Testis (tissue), 3 donors: ENCODE data around the gene RHPN2. TPM values are rescaled to one million over a fixed set of nuclear protein-coding genes. Genes with fewer than 3 reads are reported as not detected.
"Not testable (repeated sequence)": the region's sequence is repeated elsewhere in the genome, so short reads cannot be mapped to it uniquely, and the experiment has no call there.

Experiments used
- DNase-seq: peaks from one replicate; pipeline ENCODE4 v3.0.0-alpha.2; 2019
- H3K27ac ChIP-seq, 2 donors: fragments of 200-600 bp; sonication (generic); one replicate each; pipeline ENCODE4 v1.5.1; 2019
- H3K27me3 ChIP-seq: fragments of 200-600 bp; sonication (generic); one replicate; pipeline ENCODE4 v1.5.1; 2019
- H3K36me3 ChIP-seq: fragments of 200-600 bp; sonication (generic); one replicate; pipeline ENCODE4 v1.5.1; 2017; ENCODE audit warnings: low read depth; ENCODE audit errors: missing control alignments
- H3K4me1 ChIP-seq: fragments of 200-600 bp; sonication (generic); one replicate; pipeline ENCODE4 v1.5.1; 2019
- H3K4me3 ChIP-seq, 2 donors: fragments of 200-600 bp; sonication (generic); one replicate each; pipeline ENCODE4 v1.5.1; 2017 to 2019
- H3K9me3 ChIP-seq: fragments of 200-600 bp; sonication (generic); one replicate; pipeline ENCODE4 v1.5.1; 2017
- CTCF ChIP-seq, 3 experiments: fragments of 450-650 bp in 2 of 3; fragments of 200-600 bp in 1 of 3; sonication (generic) in 1 of 3; IDR thresholded peaks; one replicate each; pipeline ENCODE4 v1.5.1; 2016 to 2019; ENCODE audit warnings: antibody characterized with exemption in 3 of 3, mild to moderate bottlenecking in 2 of 3, moderate library complexity in 1 of 3
- POLR2A ChIP-seq: fragments of 450-650 bp; IDR thresholded peaks from one replicate; pipeline ENCODE4 v1.6.1; 2017; ENCODE audit warnings: antibody characterized with exemption, mild to moderate bottlenecking, moderate library complexity
- WGBS, 2 donors: methylation state at CpG; one replicate each; pipeline ENCODE4 v1.1.5; 2018; 5-methylcytosine and 5-hydroxymethylcytosine counted together
- intact Hi-C: fragments of 100-400 bp; cut with DNase I; formaldehyde crosslinking; loops from one replicate; pipeline ENCODE4 v1.15.1; 2023; ENCODE audit warnings: low total_unique reads
- polyA plus RNA-seq: library from polyadenylated mRNA; stranded (reverse); fragments of 350-450 nt; fragmentation: Illumina TruSeq; extraction: RNeasy Lipid Tissue Mini Kit (QIAGEN cat#74804); gene quantifications from one replicate; pipeline ENCODE4 v1.2.3, GENCODE V29; 2014; ENCODE audit warnings: low read depth, low replicate concordance; ENCODE audit not compliant: insufficient read depth
- total RNA-seq, 2 donors: library from RNA; depleted of rRNA; stranded (reverse); fragments of >200 nt; gene quantifications; one replicate each; pipeline ENCODE4 v1.2.3, GENCODE V29; 2016

The RHPN2 gene
- total and polyA plus RNA-seq, 3 donors from 2014 or later: 3.5 to 8.1 (median 4.0) TPM

DNA sequence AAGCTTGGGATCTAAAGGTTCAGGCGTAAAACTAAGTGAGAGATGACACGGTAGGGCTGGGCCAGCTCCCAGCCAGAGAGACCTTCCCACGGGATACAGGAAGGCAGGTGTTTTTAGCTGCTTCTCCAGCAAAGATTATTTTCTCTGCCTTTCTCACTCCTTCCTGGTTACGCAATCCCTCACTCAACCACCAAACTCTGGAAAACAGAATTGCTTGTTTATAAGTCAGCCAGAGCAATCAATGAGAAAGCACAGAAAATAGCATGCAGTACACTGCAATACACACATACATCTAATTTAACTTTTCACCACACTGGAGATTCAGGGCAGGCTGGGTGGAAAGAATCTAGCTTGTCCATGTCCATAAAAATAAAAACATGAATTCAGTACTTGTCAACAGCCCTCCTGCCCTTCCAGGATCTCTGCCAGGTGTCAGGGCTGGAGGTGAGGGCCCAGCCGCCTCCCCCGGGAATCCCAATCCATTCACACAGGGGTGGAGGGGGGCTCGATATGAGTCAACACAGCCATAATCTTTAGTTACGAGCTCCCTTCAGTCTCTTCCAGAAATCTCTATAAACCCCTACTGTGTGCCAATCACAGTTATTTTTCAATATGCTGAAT, 12.2 kb downstream of the RHPN2 start:
- Histone ChIP-seq H3K27ac (no peak overlapping the region), H3K27me3 (no peaks in the 10 kb centered on the region), H3K4me1 (no peaks in the 10 kb centered on the region), H3K4me3 (no peak overlapping the region), H3K36me3 (no peaks in the 10 kb centered on the region), H3K9me3 (no peaks in the 10 kb centered on the region)
- 67 to 76% methylated on average over 8 of the region's 8 CpGs for WGBS, 2 donors
- DNase-seq: no peak
- TF ChIP-seq POLR2A (no peak), CTCF (IDR thresholded peaks at IDR 0.05) (no peak)
- intact Hi-C loops: no loop called here

DNA sequence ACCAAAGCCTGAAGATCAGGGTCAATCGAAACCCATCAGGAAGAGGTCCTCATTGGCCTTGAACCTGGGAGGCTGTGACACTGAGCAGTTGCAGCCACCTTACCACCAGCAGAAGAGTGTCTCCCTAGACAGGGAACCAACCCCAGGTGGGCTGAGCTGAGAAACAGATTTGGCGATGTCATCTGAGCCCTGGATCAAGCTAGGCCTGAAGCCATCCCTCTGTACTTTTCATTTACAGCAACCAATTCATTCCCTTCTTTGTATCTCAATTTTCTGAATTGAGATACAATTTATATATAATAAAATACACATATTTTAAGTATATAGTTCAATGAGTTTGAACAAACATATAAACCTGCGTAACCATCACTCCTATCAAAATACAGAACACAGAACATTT, 14.6 kb downstream of the RHPN2 start:
- H3K27me3 ChIP-seq: no peaks in the 10 kb centered on the region
- intact Hi-C loops: no loop called here
- DNase-seq: no peak
- H3K9me3 ChIP-seq: no peaks in the 10 kb centered on the region
- no peak overlapping the region for H3K4me3 ChIP-seq
- 89 to 98% methylated on average over 3 of the region's 3 CpGs for WGBS, 2 donors
- H3K36me3 ChIP-seq: no peaks in the 10 kb centered on the region
- H3K27ac ChIP-seq: no peak overlapping the region
- no peak for TF ChIP-seq POLR2A
- TF ChIP-seq CTCF (IDR thresholded peaks at IDR 0.05): no peak
- no peaks in the 10 kb centered on the region for H3K4me1 ChIP-seq

DNA sequence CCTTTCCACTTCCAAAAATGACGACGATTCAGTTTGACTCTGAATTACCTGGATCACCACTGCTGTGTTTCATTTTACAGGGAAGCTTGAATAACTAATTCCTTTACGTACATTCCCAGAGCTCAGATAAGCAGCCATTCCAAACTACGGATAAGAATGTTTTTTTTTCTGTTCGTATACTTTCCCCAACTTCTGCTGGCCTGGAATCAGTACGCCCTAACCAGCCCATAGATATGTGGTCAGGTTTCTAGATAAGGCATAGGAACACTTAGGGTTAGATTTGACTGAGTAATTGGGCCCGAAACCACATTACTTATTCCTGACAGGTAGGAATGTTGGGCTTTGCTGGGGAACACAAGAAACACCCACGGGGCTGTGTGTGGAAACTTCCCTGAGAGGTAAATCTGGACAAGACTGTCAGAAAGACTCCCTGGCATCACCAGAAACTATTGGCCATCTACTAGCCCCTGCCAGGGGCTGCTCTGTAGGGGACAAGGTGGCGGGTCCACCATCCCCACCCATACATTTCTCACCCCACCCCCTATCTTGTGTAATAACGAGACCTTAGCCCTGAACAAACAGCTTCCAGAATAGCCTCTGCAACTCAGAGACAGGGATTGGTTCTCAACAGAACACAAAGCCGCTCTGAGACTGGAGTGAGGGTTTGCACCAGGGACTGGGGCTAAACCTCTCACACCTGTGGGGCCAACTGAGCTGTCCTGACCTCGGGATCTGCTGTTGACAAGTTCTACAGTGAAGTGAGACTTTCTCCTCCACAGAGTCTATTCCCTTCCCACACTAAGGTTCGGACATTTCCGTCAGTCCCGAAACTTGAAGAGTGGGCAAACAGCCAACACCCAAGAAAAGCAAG, 15.6 kb downstream of the RHPN2 start:
- Histone ChIP-seq H3K9me3 (no peaks in the 10 kb centered on the region), H3K27me3 (no peaks in the 10 kb centered on the region), H3K36me3 (no peaks in the 10 kb centered on the region), H3K4me3 (no peak overlapping the region), H3K27ac (no peak overlapping the region), H3K4me1 (no peaks in the 10 kb centered on the region)
- intact Hi-C loops: no loop called here
- no peak for DNase-seq
- WGBS, 2 donors: 70 to 79% methylated on average over 15 of the region's 15 CpGs
- no peak for TF ChIP-seq CTCF (IDR thresholded peaks at IDR 0.05)
- TF ChIP-seq POLR2A: no peak

DNA sequence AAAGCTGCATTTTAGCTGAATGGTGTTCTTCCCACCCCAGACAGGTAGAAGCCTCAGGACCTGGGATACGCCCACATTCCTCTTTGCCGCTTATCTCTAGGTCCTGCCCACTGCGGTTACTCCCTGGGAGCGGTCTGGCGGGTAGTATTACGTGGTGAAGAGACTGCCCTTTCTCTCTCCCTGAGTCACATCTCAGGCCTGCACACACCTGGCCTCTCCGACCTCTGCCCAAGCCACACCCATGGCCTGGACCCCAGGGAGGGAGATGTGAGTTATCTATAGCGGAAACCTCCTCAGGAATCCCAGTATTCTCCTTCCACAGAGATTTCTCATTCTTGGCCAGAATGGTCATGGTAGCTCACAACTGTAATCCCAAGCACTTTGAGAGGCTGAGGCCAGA, 17.3 kb downstream of the RHPN2 start:
- Histone ChIP-seq H3K36me3 (no peaks in the 10 kb centered on the region), H3K27me3 (no peaks in the 10 kb centered on the region), H3K27ac (no peak overlapping the region), H3K4me3 (no peak overlapping the region), H3K9me3 (no peaks in the 10 kb centered on the region), H3K4me1 (no peaks in the 10 kb centered on the region)
- DNase-seq: no peak
- intact Hi-C loops: no loop called here
- no peak for TF ChIP-seq POLR2A
- no peak for TF ChIP-seq CTCF (IDR thresholded peaks at IDR 0.05)
- WGBS, 2 donors: 35 to 65% methylated on average over 8 of the region's 8 CpGs

DNA sequence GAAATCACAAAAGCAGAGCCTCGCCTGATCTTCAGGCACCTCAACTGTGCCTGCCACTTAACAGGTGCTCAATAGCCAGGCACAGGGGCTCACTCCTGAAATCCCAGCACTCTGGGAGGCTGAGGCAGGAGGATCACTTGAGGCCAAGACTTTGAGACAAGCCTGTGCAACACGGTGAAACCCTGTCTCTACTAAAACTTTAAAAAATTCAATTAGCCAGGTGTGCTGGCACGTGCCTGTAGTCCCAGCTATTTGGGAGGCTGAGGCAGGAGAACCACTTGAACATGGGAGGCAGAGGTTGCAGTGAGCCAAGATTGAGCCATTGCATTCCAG, 22.9 kb downstream of the RHPN2 start:
- H3K27me3 ChIP-seq, H3K4me1 ChIP-seq, H3K4me3 ChIP-seq, H3K36me3 ChIP-seq, H3K9me3 ChIP-seq, intact Hi-C loops, DNase-seq, H3K27ac ChIP-seq: not testable (repeated sequence)
- WGBS, 2 donors: 86 to 100% methylated on average over 3 of the region's 3 CpGs
